Ascending aorta (tissue), 2 donors: Measurements from ENCODE around the gene LGMN. TPM values are rescaled to one million over a fixed set of nuclear protein-coding genes. Genes with fewer than 3 reads are reported as not detected.
"Not testable (repeated sequence)": the region's sequence is repeated elsewhere in the genome, so short reads cannot be mapped to it uniquely, and the experiment has no call there.

Experiments used
- DNase-seq, 2 donors: peaks; one replicate each; pipeline ENCODE4 v3.0.0-alpha.2; 2019; ENCODE audit warnings: low spot score in 2 of 2
- H3K27ac ChIP-seq, 2 donors: fragments of 200-600 bp; sonication (generic); one replicate each; pipeline ENCODE4 v1.5.1; 2016 to 2017; ENCODE audit warnings: mild to moderate bottlenecking in 1 of 2
- H3K27me3 ChIP-seq: fragments of 200-600 bp; sonication (generic); one replicate; pipeline ENCODE4 v1.5.1; 2017
- H3K36me3 ChIP-seq, 2 donors: fragments of 200-600 bp; sonication (generic); one replicate each; pipeline ENCODE4 v1.5.1; 2016
- H3K4me1 ChIP-seq, 2 donors: fragments of 200-600 bp; sonication (generic); one replicate each; pipeline ENCODE4 v1.5.1; 2016 to 2017; ENCODE audit warnings: mild to moderate bottlenecking in 1 of 2
- H3K4me3 ChIP-seq, 2 donors: fragments of 200-600 bp; sonication (generic); one replicate each; pipeline ENCODE4 v1.5.1; 2016 to 2017; ENCODE audit warnings: mild to moderate bottlenecking in 1 of 2
- H3K9me3 ChIP-seq, 2 donors: fragments of 200-600 bp; sonication (generic); one replicate each; pipeline ENCODE4 v1.5.1; 2016
- intact Hi-C: fragments of 100-400 bp; cut with DNase I; formaldehyde crosslinking; loops from one replicate; pipeline ENCODE4 v1.15.1; 2023
- total RNA-seq: library from RNA; depleted of rRNA; stranded (reverse); fragments of >200 nt; gene quantifications from one replicate; pipeline ENCODE4 v1.1.0, GENCODE V29; 2016
- TF ChIP-seq, protein P1 (sequence below), 3 experiments: fragments of 200-600 bp in 2 of 3; fragments of 450-650 bp in 1 of 3; sonication (generic) in 2 of 3; IDR thresholded peaks; one replicate each; pipeline ENCODE4 v1.5.1; 2016 to 2019; ENCODE audit warnings: antibody characterized with exemption in 3 of 3, mild to moderate bottlenecking in 1 of 3, moderate library complexity in 1 of 3

The LGMN gene
- total RNA-seq, 1 donor from 2014 or later, result 76.7 TPM

DNA sequence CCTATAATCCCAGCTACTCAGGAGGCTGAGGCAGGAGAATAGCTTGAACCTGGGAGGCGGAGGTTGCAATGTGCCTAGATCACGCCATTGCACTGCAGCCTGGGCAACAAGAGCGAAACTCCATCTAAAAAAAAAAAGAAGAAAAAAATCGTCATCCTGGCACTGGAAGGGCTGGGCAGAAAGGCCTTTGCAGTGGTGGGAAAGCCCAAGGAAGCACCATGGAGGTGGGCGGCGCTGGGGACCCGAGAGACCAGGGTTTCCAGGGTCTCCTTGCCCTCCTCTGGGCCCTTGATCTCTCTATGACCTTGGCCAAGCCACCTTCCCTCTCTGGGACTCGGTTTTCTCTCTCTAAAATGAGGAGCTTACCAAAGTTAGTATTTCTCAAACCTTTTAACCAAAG lies 65.4 kb downstream of the LGMN start:
- H3K27me3 ChIP-seq, result no peaks in the 10 kb centered on the region
- peaks cover 4% of the 10 kb centered on the region in 2 donors for H3K4me1 ChIP-seq
- TF ChIP-seq, protein P1, sequence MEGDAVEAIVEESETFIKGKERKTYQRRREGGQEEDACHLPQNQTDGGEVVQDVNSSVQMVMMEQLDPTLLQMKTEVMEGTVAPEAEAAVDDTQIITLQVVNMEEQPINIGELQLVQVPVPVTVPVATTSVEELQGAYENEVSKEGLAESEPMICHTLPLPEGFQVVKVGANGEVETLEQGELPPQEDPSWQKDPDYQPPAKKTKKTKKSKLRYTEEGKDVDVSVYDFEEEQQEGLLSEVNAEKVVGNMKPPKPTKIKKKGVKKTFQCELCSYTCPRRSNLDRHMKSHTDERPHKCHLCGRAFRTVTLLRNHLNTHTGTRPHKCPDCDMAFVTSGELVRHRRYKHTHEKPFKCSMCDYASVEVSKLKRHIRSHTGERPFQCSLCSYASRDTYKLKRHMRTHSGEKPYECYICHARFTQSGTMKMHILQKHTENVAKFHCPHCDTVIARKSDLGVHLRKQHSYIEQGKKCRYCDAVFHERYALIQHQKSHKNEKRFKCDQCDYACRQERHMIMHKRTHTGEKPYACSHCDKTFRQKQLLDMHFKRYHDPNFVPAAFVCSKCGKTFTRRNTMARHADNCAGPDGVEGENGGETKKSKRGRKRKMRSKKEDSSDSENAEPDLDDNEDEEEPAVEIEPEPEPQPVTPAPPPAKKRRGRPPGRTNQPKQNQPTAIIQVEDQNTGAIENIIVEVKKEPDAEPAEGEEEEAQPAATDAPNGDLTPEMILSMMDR (IDR thresholded peaks at IDR 0.05), result no peak
- no peaks in the 10 kb centered on the region for H3K9me3 ChIP-seq
- no peak overlapping the region for H3K4me3 ChIP-seq
- intact Hi-C loops, result loop anchor here (5.0 kb wide), 2 partner anchors 81 to 171 kb away; partner anchors contain the start of gene RIN3
- DNase-seq, result no peak
- peaks cover 31 to 33% of the 10 kb centered on the region in 2 donors for H3K36me3 ChIP-seq
- H3K27ac ChIP-seq, result no peak overlapping the region

DNA sequence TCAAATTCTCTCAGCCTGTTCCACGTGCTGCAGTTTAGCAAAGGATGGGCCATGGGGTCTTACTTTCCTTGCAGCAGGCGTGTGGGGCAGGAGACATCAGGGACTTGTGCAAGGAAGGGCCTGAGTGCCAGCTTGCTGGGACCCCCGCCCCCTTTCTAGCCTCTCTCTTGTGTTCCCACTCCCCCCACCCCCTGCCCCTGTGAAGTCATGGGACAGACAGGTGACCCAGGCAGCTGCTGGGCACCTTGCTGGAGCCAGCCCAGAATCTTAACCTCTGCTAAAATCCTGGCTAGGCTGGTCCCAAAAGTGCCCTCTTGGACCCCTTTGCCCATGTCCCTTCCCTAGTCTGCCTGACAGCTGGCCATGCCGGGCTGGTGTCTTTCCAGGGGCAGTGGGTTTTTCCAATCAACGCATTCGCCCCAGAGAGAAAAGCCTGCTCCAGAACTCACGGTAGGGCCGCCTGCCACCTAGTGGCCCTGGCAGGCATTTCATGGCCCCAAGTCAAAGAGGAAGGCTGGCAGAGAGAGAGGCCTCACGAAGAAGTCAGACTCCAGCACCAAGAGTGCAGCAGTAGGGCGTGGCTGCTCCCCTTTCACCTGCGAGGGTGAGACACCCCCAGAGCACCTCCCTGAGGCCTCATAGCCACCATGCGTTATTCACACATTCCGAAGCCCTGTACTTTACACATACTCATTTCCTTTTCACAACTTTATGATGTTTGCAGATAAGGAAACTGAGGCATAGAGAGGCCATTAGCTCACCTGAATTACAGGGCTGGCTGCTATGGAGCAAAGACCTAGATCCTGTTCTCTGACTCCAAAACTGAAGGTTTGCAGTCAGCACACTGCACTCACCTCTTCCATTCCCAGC lies 67.4 kb downstream of the LGMN start:
- Histone ChIP-seq H3K4me3 (no peak overlapping the region), H3K9me3 (no peaks in the 10 kb centered on the region), H3K27me3 (no peaks in the 10 kb centered on the region), H3K27ac (peak overlapping the region in 1 of 2 donors; percentile 65), H3K36me3 (peaks cover 39 to 50% of the 10 kb centered on the region in 2 donors), H3K4me1 (no peaks in the 10 kb centered on the region)
- TF ChIP-seq, protein P1 (IDR thresholded peaks at IDR 0.05), result peak; percentile 87 to 98 (median 94)
- intact Hi-C loops, result loop anchor here (2.0 to 5.0 kb wide), 3 partner anchors 79 to 220 kb away; partner anchors contain the start of gene RIN3
- peak; percentile 50 to 86 for DNase-seq

DNA sequence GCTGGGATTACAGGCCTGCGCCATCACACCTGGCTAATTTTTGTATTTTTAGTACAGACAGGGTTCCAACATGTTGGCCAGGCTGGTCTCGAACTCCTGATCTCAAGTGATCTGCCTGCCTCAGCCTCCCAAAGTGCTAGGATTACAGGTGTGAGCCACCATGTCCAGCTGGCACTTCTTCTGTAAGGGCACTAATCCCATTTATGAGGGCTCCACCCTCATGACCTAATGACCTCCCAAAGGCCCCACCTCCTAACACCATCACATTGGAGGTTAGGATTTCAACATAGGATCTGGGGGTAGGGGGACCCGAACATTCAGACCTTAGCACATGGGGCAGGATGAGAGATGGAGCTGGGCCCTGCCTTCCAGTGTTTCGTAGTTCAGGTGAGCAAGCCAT lies 68.1 kb downstream of the LGMN start:
- H3K27me3 ChIP-seq, H3K4me3 ChIP-seq, DNase-seq, H3K9me3 ChIP-seq, H3K4me1 ChIP-seq: not testable (repeated sequence)
- intact Hi-C loops, result loop anchor here (2.0 to 5.0 kb wide), 3 partner anchors 78 to 220 kb away; partner anchors contain the start of gene RIN3
- Histone ChIP-seq H3K27ac (peak overlapping the region in 1 of 2 donors; percentile 65), H3K36me3 (peaks cover 35 to 49% of the 10 kb centered on the region in 2 donors)

DNA sequence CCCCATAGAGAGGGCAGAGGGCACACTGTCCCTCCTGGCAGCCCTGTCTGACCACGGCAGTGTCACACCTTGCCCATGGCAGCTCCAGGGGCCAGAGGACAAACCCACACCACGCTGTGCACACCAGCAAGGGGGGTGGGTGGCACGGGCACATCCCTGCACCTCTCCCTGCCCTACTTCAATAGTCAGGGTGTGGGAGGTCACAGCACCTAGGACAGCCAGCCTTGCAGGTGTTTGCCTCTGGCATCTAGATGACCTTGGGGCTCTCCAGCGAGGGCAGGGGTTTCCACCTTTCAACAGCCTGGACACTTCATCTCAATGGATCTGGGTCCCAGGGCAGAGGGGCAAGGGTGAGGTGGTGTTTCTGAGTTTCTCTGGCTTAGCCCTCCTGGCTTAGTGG lies 69.2 kb downstream of the LGMN start:
- Histone ChIP-seq H3K4me1 (no peaks in the 10 kb centered on the region), H3K9me3 (no peaks in the 10 kb centered on the region), H3K27me3 (no peaks in the 10 kb centered on the region), H3K36me3 (peaks cover 30 to 47% of the 10 kb centered on the region in 2 donors), H3K27ac (no peak overlapping the region), H3K4me3 (no peak overlapping the region)
- DNase-seq, result no peak
- TF ChIP-seq, protein P1 (IDR thresholded peaks at IDR 0.05), result no peak
- intact Hi-C loops, result loop anchor here (5.0 kb wide), 1 partner anchor 547 kb away; no protein-coding TSS in a partner anchor

DNA sequence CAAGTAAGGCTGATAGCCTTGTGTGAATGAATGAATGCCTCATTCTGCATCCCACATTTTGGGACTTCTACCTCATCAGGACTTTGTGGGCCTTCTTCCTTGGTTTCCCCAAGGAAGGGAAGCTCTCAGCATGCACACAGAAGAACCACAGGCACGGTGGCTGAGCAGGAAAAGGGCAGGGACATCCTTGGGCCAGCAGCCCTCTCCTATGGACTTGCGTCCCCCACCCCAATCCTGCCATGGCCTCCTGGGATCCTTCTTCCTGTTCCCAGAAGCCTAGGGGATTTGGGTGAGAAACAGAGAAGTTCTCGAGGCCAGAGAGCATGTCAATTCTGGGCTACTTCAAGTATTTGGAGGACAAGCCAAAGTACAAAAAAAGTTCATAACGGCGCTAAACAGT lies 69.7 kb downstream of the LGMN start:
- no peak for DNase-seq
- no peaks in the 10 kb centered on the region for H3K27me3 ChIP-seq
- TF ChIP-seq, protein P1 (IDR thresholded peaks at IDR 0.05), result no peak
- H3K36me3 ChIP-seq, result peaks cover 30 to 47% of the 10 kb centered on the region in 2 donors
- H3K9me3 ChIP-seq, result no peaks in the 10 kb centered on the region
- intact Hi-C loops, result loop anchor here (5.0 kb wide), 1 partner anchor 546 kb away; no protein-coding TSS in a partner anchor
- H3K4me3 ChIP-seq, result no peak overlapping the region
- no peaks in the 10 kb centered on the region for H3K4me1 ChIP-seq
- no peak overlapping the region for H3K27ac ChIP-seq

DNA sequence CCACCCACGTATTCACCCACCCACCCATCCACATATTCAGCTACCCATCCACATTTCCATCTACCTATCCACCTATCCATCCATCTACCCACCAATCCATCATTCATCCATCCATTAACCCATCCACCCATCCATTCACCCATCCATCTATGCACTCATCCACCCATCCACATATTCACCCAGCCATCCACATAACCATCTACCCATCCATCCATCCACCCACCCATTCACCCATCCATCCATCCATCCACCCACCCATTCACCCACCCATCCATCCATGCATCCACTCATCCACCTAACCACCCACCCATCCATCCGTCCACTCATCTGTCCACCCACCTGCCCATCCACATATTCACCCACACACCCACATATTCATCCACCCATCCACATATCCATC lies 70.5 kb downstream of the LGMN start:
- Histone ChIP-seq H3K27ac (no peak overlapping the region), H3K4me3 (no peak overlapping the region), H3K4me1 (no peaks in the 10 kb centered on the region), H3K27me3 (no peaks in the 10 kb centered on the region), H3K9me3 (no peaks in the 10 kb centered on the region), H3K36me3 (peaks cover 30 to 47% of the 10 kb centered on the region in 2 donors)
- TF ChIP-seq, protein P1 (IDR thresholded peaks at IDR 0.05), result no peak
- no peak for DNase-seq
- intact Hi-C loops, result loop anchor here (5.0 kb wide), 1 partner anchor 546 kb away; no protein-coding TSS in a partner anchor
